Endothelial cell of umbilical vein (primary cell): Measurements from ENCODE around the gene IPO5. TPM values are rescaled to one million over a fixed set of nuclear protein-coding genes. Genes with fewer than 3 reads are reported as not detected.

ENCODE experiments used
- BruUV-seq: library from RNA; stranded (reverse); fragments of 400-500 nt; replicated peaks from 2 replicates; lab custom pipeline; 2021; lab: Mats Ljungman, UMichigan
- CTCF ChIA-PET: fragments of 300-600, 350-600 bp; sonication (Branson Sonifier 250); formaldehyde crosslinking; loops from one replicate; lab custom pipeline; 2021; ENCODE audit warnings: antibody characterized with exemption, inconsistent platforms; lab: Charles Lee
- POLR2A ChIA-PET: fragments of 300-600, 350-600 bp; sonication (Branson Sonifier 250); formaldehyde crosslinking; loops from one replicate; lab custom pipeline; 2021; ENCODE audit warnings: antibody characterized with exemption, inconsistent platforms; lab: Charles Lee
- DNase-seq: peaks from one replicate; pipeline ENCODE4 v3.0.0-alpha.2; 2011; ENCODE audit warnings: low read depth, low spot score
- FAIRE-seq: peaks from 2 replicates; lab custom pipeline; 2011; peaks lifted over from hg19 to GRCh38; lab: Jason Lieb, UNC
- H2AFZ ChIP-seq: 2 replicates; pipeline ENCODE4 v1.6.0; 2012; ENCODE audit warnings: low read depth, low read length, control low read depth, inconsistent platforms
- H3K27ac ChIP-seq: 2 replicates; pipeline ENCODE4 v1.5.1; 2011; ENCODE audit warnings: low read depth, mild to moderate bottlenecking, control low read depth, low read length, moderate library complexity; ENCODE audit not compliant: insufficient read depth
- H3K27me3 ChIP-seq, 2 experiments: 2 replicates each; pipeline versions ENCODE4 v1.6.0 to v1.6.1; 2011; ENCODE audit warnings: low read length in 2 of 2, mixed read lengths in 1 of 2; ENCODE audit not compliant: control insufficient read depth in 2 of 2, insufficient read depth in 2 of 2
- H3K36me3 ChIP-seq, 2 experiments: 2 replicates in 1 of 2; 3 replicates in 1 of 2; pipeline ENCODE4 v1.5.1; 2011; ENCODE audit warnings: low read length in 2 of 2, mild to moderate bottlenecking in 1 of 2, moderate library complexity in 1 of 2; ENCODE audit not compliant: control insufficient read depth in 2 of 2, insufficient read depth in 2 of 2; ENCODE audit errors: extremely low read depth in 1 of 2
- H3K4me1 ChIP-seq: 3 replicates; pipeline ENCODE4 v1.5.1; 2011; ENCODE audit warnings: mild to moderate bottlenecking, low read length; ENCODE audit not compliant: control insufficient read depth, insufficient read depth; ENCODE audit errors: extremely low read depth
- H3K4me2 ChIP-seq: 2 replicates; pipeline ENCODE4 v1.6.1; 2011; ENCODE audit warnings: low read length, control low read depth, mixed read lengths; ENCODE audit not compliant: insufficient read depth
- H3K4me3 ChIP-seq, 3 experiments: fragments of 200-600 bp in 1 of 3; sonication (generic), shearing (Covaris generic) in 1 of 3; replicated peaks in 1 of 3; 2 replicates each; pipeline ENCODE4 v1.5.1; 2011 to 2016; ENCODE audit warnings: control low read depth in 3 of 3, low read length in 3 of 3, mild to moderate bottlenecking in 2 of 3, inconsistent platforms in 1 of 3, low read depth in 1 of 3, moderate library complexity in 1 of 3; ENCODE audit not compliant: insufficient read depth in 1 of 3
- H3K79me2 ChIP-seq: 2 replicates; pipeline ENCODE4 v1.6.0; 2012; ENCODE audit warnings: low read length, inconsistent platforms; ENCODE audit not compliant: control insufficient read depth, insufficient read depth
- H3K9ac ChIP-seq: replicated peaks from 2 replicates; pipeline ENCODE3; 2011; ENCODE audit warnings: low read length, control low read depth; ENCODE audit not compliant: insufficient read depth; ENCODE audit errors: extremely low read depth
- H3K9me1 ChIP-seq: replicated peaks from 3 replicates; pipeline ENCODE4 v1.6.0; 2011; ENCODE audit warnings: mild to moderate bottlenecking, low read length; ENCODE audit not compliant: control insufficient read depth, insufficient read depth; ENCODE audit errors: extremely low read depth
- H3K9me3 ChIP-seq: replicated peaks from 2 replicates; pipeline ENCODE4 v1.5.1; 2012; ENCODE audit warnings: low read length, inconsistent platforms; ENCODE audit not compliant: control insufficient read depth, insufficient read depth
- H4K20me1 ChIP-seq: replicated peaks from 2 replicates; pipeline ENCODE3; 2011; ENCODE audit warnings: mild to moderate bottlenecking, low read length; ENCODE audit not compliant: control insufficient read depth, insufficient read depth; ENCODE audit errors: extremely low read depth
- EZH2 ChIP-seq: IDR thresholded peaks from 2 replicates; pipeline ENCODE4 v1.6.1; 2012; ENCODE audit warnings: borderline replicate concordance, low read depth, mild to moderate bottlenecking, moderate library complexity, low read length, inconsistent platforms; ENCODE audit not compliant: severe bottlenecking
- FOS ChIP-seq: IDR thresholded peaks from 2 replicates; pipeline ENCODE4 v1.6.1; 2011; ENCODE audit warnings: mild to moderate bottlenecking, low read length, moderate library complexity, borderline replicate concordance; ENCODE audit not compliant: insufficient read depth
- GATA2 ChIP-seq: IDR thresholded peaks from 2 replicates; pipeline ENCODE4 v1.7.0; 2011; ENCODE audit warnings: low read depth, mild to moderate bottlenecking, moderate library complexity, mixed read lengths, low read length; ENCODE audit not compliant: insufficient read length, insufficient read depth
- JUN ChIP-seq: IDR thresholded peaks from 2 replicates; pipeline ENCODE4 v1.6.1; 2011; ENCODE audit warnings: borderline replicate concordance, low read depth; ENCODE audit not compliant: insufficient read length, insufficient read depth
- MYC ChIP-seq: IDR thresholded peaks from one replicate; pipeline ENCODE4 v1.6.1; 2011; ENCODE audit warnings: mild to moderate bottlenecking, low read depth, low read length
- POLR2A ChIP-seq: IDR thresholded peaks from 2 replicates; pipeline ENCODE4 v1.6.1; 2012; ENCODE audit warnings: low read depth, mild to moderate bottlenecking, control low read depth, low read length
- POLR2AphosphoS5 ChIP-seq: IDR thresholded peaks from 2 replicates; pipeline ENCODE4 v1.6.1; 2012; ENCODE audit warnings: low read depth, mild to moderate bottlenecking, control low read depth, low read length, moderate library complexity; ENCODE audit not compliant: insufficient read depth
- dilution Hi-C: fragments of 300-500 bp; cut with MboI; formaldehyde crosslinking; loops from one replicate; pipeline ENCODE4 v1.15.0; 2019; ENCODE audit warnings: low sequenced_read_pairs; ENCODE audit not compliant: extremely low pct_ligation_motif_present
- intact Hi-C: fragments of 100-400 bp; cut with micrococcal nuclease; formaldehyde crosslinking; loops from one replicate; pipeline ENCODE4 v1.10.0; 2022
- polyA plus RNA-seq, 4 experiments: library from polyadenylated mRNA; depleted of rRNA in 3 of 4; stranded (reverse) in 3 of 4; unstranded in 1 of 4; fragments of >200 nt; gene quantifications; 2 replicates each; pipeline versions ENCODE4 v1.2.1 to v1.2.3, GENCODE V29; 2011 to 2012; ENCODE audit warnings: missing spikeins in 1 of 4
- total RNA-seq: library from RNA; stranded (reverse); gene quantifications from 2 replicates; pipeline ENCODE4 v1.2.3, GENCODE V29; 2021
- TF ChIP-seq, protein P1 (sequence below), 2 donors: IDR thresholded peaks; 1 replicate in 1 of 2; 2 replicates in 1 of 2; pipeline ENCODE4 v1.5.1; 2011; ENCODE audit warnings: low read length in 2 of 2, mild to moderate bottlenecking in 2 of 2, moderate library complexity in 2 of 2, control low read depth in 1 of 2, inconsistent platforms in 1 of 2, low read depth in 1 of 2; ENCODE audit not compliant: insufficient read depth in 1 of 2; ENCODE audit errors: extremely low read depth in 1 of 2
- TF ChIP-seq, protein P2 (sequence below): IDR thresholded peaks from 2 replicates; pipeline ENCODE4 v1.6.1; 2011; ENCODE audit not compliant: insufficient read depth, insufficient read length

The IPO5 gene
- total and polyA plus RNA-seq, 2 donors (not counting 3 experiments of a cell fraction or from before 2014, with no cell fraction given), result 50.4 to 183 TPM

DNA sequence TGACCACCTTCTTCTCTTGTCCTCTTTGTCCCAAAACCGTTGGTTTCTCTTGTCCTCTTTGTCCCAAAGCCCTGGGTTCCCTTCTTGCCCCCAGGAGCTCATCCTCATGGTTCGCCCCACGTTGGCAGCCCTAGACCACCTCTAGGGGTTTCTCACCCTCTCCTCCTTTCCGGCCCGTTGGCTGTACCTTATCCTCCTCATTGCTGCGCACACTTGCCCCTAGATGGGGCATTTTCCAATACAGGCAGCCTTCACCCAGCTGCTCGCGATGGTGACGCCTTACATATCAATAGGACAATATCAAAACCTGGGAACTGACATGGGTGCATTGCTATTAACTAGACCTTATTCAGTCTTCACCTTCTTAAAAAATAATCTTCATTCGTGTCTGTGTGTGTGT is 86.5 kb downstream of the IPO5 start:
- Histone ChIP-seq H3K27me3 (no peaks in the 10 kb centered on the region), H3K4me3 (no peak overlapping the region), H4K20me1 (no peaks in the 10 kb centered on the region), H3K79me2 (no peaks in the 10 kb centered on the region), H3K9me3 (no peaks in the 10 kb centered on the region), H3K27ac (no peak overlapping the region), H2AFZ (no peak overlapping the region), H3K4me1 (no peaks in the 10 kb centered on the region), H3K9ac (no peak overlapping the region), H3K4me2 (no peak overlapping the region), H3K9me1 (no peaks in the 10 kb centered on the region), H3K36me3 (no peaks in the 10 kb centered on the region)
- FAIRE-seq (no peak), DNase-seq (no peak)
- dilution Hi-C loops (no loop called here), intact Hi-C loops (loop anchor here (5.0 kb wide), 1 partner anchor 102 kb away; the partner anchor contains the start of gene FARP1)
- TF ChIP-seq POLR2AphosphoS5 (no peak), EZH2 (no peak), JUN (no peak), MYC (no peak), POLR2A (no peak), GATA2 (no peak), FOS (no peak)
- TF ChIP-seq, protein P1, sequence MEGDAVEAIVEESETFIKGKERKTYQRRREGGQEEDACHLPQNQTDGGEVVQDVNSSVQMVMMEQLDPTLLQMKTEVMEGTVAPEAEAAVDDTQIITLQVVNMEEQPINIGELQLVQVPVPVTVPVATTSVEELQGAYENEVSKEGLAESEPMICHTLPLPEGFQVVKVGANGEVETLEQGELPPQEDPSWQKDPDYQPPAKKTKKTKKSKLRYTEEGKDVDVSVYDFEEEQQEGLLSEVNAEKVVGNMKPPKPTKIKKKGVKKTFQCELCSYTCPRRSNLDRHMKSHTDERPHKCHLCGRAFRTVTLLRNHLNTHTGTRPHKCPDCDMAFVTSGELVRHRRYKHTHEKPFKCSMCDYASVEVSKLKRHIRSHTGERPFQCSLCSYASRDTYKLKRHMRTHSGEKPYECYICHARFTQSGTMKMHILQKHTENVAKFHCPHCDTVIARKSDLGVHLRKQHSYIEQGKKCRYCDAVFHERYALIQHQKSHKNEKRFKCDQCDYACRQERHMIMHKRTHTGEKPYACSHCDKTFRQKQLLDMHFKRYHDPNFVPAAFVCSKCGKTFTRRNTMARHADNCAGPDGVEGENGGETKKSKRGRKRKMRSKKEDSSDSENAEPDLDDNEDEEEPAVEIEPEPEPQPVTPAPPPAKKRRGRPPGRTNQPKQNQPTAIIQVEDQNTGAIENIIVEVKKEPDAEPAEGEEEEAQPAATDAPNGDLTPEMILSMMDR (IDR thresholded peaks at IDR 0.05; ENCODE audit: extremely low read depth in 1 of 2, insufficient read depth in 1 of 2, low read depth in 1 of 2, low read length in 2 of 2), result no peak
- TF ChIP-seq, protein P2, sequence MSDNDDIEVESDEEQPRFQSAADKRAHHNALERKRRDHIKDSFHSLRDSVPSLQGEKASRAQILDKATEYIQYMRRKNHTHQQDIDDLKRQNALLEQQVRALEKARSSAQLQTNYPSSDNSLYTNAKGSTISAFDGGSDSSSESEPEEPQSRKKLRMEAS, result no peak
- BruUV-seq, result no TSS peak
- CTCF ChIA-PET, result no interaction called here
- POLR2A ChIA-PET, result no interaction called here
